NCI-H748 (cell line): ENCODE data around the gene SNX9.

Source experiments
- DNase-seq: peaks from one replicate; lab custom pipeline; 2025; ENCODE audit not compliant: unreplicated experiment; lab: John Stamatoyannopoulos, UW

Gene SNX9

DNA sequence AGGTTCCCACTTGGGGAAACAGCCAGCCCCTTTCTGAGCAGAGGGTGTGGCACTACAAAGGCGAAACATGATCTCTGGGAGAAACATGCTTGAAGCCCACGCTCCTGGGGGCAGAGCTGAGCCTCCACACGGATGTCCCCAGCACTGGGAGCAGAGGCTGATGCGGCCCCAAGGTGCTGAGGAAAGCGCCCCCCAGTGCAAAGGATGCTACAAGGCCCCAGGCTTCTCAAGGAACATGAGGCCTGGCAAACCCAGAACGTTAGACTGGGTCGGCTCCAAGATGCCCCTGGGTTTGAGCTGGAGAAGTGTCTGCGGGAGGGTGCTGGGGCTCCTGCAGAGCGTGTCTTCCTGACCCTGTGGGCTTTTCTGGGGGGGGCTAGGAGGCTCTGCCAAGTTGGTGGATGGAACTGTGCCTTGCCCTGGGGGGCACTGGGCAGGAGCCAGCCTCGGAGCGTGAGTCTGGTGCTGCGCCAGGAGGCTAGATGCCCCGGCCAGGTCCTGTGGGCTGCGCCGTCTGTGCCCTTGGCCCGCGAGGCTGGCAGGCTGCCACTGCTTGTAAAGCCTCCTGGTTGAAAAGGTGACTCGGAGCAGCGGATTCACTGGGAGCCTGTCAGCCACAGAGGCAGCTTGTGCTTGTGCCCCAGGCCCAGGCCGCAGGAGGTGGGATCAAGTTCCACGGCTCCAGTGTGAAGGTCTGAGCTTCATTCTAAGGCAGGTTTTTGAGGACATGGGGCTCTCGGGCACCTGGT, 166.7 kb downstream of the SNX9 start:
- DNase-seq: peak; percentile 76

DNA sequence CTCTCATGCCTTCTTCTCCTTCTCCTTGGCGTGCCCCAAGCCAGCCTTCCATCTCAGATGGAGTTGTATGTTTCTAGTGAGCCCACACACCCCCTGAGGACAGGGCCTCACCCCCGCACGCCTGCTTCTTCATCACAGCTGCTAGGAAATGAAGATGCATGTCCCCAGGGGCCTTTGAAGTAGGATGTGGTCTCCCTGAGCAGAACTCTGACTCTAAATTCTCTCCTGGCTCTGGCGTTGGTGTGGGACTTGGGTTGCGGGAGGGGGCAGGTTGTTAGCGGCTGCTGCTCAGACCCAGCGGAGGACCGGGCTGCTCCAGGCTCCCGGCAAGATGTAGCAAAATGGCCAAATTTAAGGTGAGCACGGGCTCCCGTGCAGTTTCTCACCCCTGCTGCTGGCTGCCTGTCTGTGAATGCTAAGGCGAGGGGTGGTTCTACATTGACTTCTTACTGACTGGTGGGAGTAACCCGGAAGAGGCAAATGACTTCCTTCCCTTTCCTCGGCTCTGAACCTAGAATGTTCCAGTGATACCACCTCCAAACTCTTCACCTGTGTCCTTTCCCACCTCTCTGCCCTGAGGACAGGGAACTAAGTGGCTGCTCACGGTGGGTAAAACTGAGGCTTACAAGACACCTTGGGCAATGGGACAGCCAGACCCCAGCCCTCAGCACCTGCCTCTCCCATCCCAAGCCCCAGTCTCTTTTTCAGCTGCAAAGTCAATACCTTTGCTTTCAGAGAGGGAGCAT, 167.4 kb downstream of the SNX9 start:
- DNase-seq: no peak

DNA sequence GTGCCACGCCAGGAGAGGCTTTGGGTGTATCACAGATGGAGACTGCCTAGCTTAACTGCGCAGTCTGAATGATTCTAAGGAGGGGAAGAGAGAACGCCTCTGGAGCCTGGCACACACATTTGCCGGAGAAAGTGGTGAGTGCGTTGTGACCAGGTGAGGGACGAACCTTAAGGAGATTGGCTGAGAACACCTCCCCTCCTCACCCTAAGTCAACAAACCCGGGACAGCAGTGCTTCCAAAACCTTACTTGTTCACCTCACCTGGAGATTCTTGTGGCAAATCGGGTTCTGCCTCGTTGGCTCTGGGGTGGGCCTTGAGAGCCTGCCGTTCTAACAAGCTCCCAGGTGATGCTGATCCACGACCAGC, 168.0 kb downstream of the SNX9 start:
- DNase-seq: no peak

DNA sequence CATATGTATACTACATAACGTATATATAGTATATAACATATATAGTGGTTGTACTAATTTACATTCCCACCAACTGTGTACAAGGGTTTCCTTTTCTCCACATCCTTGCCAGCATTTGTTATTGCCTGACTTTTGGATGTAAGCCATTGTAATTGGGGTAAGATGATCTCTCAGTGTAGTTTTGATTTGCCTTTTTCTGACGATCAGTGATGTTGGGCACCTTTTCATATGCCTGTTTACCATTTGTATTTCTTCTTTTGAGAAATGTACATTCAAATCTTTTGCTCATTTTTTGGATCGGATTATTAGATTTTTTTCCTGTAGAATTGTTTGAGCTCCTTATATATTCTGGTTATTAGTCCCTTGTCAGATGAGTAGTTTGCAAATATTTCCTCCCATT, 170.0 kb downstream of the SNX9 start:
- no peak for DNase-seq

DNA sequence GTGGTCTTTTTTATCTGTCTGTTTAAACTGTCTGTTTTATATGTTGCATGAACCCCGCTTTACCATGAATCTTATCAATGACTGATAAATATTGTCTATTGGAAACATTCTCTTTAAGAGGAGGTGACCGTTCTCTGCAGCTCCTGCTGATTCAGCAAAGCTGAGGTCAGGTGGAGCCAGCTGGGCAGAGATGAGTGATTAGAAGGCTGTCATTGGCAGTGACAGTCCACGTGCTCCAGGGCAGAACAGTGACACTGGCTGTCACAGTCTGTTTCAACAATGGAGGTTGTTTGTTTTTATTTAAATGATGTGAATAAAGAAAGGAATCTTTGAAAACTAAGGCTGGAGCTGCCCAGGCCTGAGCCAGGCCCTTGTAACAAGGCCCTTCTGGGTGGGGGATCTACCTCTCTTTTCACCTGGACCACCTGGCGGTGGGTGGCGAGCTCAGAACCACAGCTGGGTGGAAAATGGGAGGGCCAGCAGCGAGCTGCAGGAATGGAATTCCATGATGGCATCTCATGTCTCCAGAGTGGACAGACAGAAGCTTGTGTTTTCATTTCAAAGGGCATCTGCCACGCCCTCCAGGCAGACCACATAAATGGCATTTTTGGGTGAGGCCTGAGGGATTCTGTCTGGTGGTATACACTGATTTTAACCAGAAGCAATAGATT, 171.2 kb downstream of the SNX9 start:
- DNase-seq: no peak
